Panc1 (cell line): Measurements from ENCODE around the gene MICAL2.

Experiments used
- POLR2AphosphoS5 ChIP-seq: IDR thresholded peaks from 2 replicates; pipeline ENCODE4 v1.6.1; 2012; ENCODE audit warnings: mild to moderate bottlenecking, low read depth, low read length, moderate library complexity
- SIN3A ChIP-seq: IDR thresholded peaks from 2 replicates; pipeline ENCODE4 v1.6.1; 2012; ENCODE audit warnings: low read depth, mild to moderate bottlenecking, low read length, moderate library complexity, borderline replicate concordance; ENCODE audit not compliant: insufficient read depth
- TF ChIP-seq, protein P1 (sequence below): fragments of 450-650 bp; IDR thresholded peaks from 2 replicates; pipeline ENCODE4 v1.5.1; 2017; ENCODE audit warnings: mild to moderate bottlenecking

DNA sequence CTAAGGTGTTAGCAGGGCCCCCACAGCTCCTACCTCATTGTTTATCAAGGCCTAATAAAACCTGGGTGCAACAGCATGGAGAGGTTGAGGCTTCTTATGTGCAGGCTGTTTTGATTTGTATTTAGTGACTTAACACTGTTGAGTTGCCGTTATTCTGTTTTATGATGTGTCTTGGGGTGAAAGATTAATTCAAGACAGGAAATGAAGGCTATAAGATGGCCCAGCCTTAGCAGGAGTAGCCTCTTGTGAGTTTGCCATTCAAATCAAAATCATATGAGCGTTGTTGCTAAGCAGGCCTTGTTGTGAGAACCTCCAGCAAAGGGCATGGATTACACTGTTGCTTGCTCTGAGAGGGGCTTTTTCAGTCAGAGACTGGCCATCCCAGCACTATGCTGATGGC is 31.8 kb downstream of the MICAL2 start:
- TF ChIP-seq, protein P1, sequence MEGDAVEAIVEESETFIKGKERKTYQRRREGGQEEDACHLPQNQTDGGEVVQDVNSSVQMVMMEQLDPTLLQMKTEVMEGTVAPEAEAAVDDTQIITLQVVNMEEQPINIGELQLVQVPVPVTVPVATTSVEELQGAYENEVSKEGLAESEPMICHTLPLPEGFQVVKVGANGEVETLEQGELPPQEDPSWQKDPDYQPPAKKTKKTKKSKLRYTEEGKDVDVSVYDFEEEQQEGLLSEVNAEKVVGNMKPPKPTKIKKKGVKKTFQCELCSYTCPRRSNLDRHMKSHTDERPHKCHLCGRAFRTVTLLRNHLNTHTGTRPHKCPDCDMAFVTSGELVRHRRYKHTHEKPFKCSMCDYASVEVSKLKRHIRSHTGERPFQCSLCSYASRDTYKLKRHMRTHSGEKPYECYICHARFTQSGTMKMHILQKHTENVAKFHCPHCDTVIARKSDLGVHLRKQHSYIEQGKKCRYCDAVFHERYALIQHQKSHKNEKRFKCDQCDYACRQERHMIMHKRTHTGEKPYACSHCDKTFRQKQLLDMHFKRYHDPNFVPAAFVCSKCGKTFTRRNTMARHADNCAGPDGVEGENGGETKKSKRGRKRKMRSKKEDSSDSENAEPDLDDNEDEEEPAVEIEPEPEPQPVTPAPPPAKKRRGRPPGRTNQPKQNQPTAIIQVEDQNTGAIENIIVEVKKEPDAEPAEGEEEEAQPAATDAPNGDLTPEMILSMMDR, result no peak
- TF ChIP-seq POLR2AphosphoS5 (no peak), SIN3A (no peak)
